A549 (cell line): ENCODE results near the gene C1QTNF12.

ENCODE experiments used
- POLR2A ChIP-seq: IDR thresholded peaks from 2 replicates; pipeline ENCODE4 v1.6.1; 2012; ENCODE audit warnings: mild to moderate bottlenecking, low read length
- POLR2AphosphoS2 ChIP-seq: conservative IDR thresholded peaks from 2 replicates; pipeline ENCODE4 v1.6.1; 2012; ENCODE audit warnings: low read length, improper control_type of control experiment, inconsistent platforms
- TF ChIP-seq, protein P1 (sequence below): fragments of >200 bp; sonication (Bioruptor Twin); formaldehyde crosslinking; IDR thresholded peaks from 3 replicates; pipeline ENCODE4 v1.5.1; 2016
- TF ChIP-seq, protein P2 (sequence below): fragments of 200-600 bp; sonication (generic); IDR thresholded peaks from 2 replicates; pipeline ENCODE4 v1.6.1; 2016; ENCODE audit warnings: antibody characterized with exemption, mild to moderate bottlenecking, moderate library complexity

DNA sequence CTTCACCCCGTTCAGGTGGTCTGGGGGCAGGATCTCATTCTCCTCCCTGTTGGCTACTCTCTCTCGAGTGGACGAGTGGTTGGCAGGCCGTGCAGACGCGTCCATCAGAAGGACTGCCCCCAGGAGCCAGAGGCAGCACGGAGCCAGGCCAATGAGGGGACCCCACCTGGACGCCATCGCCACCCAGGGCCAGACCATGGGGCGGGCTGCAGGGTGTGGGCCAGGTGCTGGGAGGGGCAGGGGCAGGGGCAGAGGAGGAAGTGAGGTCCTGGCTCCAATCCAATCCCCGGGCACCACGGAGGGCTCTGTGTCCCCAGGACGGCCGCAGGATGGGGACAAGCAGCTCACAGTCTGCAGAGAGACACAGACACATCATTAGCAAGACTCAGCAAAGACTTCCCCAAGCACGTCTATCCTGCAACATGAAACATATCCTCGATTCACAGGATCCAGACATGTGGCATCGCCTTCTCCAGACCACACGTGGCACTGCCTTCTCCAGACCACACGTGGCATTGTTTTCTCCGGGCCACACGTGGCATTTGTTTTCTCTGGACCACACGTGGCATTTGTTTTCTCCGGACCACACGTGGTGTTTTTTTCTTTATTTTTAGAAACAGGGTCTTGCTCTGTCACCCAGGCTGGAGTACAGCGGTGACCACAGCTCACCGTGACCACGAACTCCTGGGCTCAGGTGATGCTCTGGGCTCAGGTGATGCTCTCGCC, 17.8 kb downstream of the C1QTNF12 start:
- TF ChIP-seq POLR2A (no peak), POLR2AphosphoS2 (no peak)
- TF ChIP-seq, protein P1, sequence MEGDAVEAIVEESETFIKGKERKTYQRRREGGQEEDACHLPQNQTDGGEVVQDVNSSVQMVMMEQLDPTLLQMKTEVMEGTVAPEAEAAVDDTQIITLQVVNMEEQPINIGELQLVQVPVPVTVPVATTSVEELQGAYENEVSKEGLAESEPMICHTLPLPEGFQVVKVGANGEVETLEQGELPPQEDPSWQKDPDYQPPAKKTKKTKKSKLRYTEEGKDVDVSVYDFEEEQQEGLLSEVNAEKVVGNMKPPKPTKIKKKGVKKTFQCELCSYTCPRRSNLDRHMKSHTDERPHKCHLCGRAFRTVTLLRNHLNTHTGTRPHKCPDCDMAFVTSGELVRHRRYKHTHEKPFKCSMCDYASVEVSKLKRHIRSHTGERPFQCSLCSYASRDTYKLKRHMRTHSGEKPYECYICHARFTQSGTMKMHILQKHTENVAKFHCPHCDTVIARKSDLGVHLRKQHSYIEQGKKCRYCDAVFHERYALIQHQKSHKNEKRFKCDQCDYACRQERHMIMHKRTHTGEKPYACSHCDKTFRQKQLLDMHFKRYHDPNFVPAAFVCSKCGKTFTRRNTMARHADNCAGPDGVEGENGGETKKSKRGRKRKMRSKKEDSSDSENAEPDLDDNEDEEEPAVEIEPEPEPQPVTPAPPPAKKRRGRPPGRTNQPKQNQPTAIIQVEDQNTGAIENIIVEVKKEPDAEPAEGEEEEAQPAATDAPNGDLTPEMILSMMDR = no peak
- TF ChIP-seq, protein P2, sequence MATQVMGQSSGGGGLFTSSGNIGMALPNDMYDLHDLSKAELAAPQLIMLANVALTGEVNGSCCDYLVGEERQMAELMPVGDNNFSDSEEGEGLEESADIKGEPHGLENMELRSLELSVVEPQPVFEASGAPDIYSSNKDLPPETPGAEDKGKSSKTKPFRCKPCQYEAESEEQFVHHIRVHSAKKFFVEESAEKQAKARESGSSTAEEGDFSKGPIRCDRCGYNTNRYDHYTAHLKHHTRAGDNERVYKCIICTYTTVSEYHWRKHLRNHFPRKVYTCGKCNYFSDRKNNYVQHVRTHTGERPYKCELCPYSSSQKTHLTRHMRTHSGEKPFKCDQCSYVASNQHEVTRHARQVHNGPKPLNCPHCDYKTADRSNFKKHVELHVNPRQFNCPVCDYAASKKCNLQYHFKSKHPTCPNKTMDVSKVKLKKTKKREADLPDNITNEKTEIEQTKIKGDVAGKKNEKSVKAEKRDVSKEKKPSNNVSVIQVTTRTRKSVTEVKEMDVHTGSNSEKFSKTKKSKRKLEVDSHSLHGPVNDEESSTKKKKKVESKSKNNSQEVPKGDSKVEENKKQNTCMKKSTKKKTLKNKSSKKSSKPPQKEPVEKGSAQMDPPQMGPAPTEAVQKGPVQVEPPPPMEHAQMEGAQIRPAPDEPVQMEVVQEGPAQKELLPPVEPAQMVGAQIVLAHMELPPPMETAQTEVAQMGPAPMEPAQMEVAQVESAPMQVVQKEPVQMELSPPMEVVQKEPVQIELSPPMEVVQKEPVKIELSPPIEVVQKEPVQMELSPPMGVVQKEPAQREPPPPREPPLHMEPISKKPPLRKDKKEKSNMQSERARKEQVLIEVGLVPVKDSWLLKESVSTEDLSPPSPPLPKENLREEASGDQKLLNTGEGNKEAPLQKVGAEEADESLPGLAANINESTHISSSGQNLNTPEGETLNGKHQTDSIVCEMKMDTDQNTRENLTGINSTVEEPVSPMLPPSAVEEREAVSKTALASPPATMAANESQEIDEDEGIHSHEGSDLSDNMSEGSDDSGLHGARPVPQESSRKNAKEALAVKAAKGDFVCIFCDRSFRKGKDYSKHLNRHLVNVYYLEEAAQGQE = no peak
